Measurements from ENCODE around the gene RTL1. TPM values are rescaled to one million over a fixed set of nuclear protein-coding genes. Genes with fewer than 3 reads are reported as not detected.

RTL1 gene
- total RNA-seq, 1 donor from 2014 or later = not detected

DNA sequence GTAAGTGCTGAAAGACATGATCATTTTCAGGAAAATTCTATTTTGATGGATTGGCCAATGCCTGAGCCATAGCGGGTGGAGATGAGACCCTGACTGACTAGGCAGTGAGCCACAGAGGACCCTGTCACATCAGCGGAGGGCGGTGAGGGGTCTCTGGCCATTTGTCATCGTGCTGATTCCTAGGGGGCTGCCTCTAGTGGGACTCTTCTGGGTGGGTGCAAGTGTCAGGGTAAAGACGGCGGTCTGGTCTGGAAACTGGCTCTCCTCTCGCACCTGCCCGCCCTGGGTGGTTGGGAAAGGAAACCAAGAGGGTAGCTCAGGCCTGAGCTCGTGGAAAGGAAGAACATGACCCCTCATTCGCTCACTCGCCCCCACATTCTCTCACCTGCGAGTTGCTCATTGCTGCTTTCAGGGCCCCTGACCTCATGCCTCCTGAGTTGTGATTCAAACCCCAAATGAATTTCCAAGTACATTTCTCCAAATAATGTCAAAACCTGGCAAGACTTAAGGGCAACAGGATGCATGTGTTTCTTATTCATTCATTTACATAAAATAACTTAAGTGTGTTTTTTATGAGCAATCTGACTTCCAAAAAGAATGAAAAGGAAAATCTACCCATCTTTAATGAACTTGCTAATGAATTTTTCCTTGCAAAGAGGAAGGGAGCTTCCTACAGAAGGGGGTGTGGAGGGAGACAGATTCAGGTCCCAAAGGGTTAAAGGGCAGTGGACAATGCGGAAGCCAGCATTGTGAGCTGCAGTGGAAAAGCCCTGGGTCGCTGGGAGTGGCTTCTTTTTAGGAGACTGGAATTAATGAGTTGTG is 64.8 kb downstream of the RTL1 start:
- no peak for DNase-seq
- Histone ChIP-seq H3K4me1 (no peaks in the 10 kb centered on the region), H3K4me3 (no peak overlapping the region), H3K27ac (replicated peaks) (no peak overlapping the region), H3K27me3 (ENCODE audit: low read depth) (peaks cover 93% of the 10 kb centered on the region), H3K36me3 (no peaks in the 10 kb centered on the region), H3K9me3 (replicated peaks) (no peaks in the 10 kb centered on the region)
- intact Hi-C loops (cut with micrococcal nuclease) = no loop called here
- no peak for TF ChIP-seq CTCF (IDR thresholded peaks at IDR 0.05; ENCODE audit: borderline replicate concordance)

- DNase-seq = peak; percentile 5
- Histone ChIP-seq H3K4me1 (no peaks in the 10 kb centered on the region), H3K4me3 (no peak overlapping the region), H3K36me3 (no peaks in the 10 kb centered on the region), H3K27me3 (ENCODE audit: low read depth) (peaks cover 93% of the 10 kb centered on the region), H3K27ac (replicated peaks) (no peak overlapping the region), H3K9me3 (replicated peaks) (no peaks in the 10 kb centered on the region)
- intact Hi-C loops (cut with micrococcal nuclease) = no loop called here
- TF ChIP-seq CTCF (IDR thresholded peaks at IDR 0.05; ENCODE audit: borderline replicate concordance) = no peak
These were observed 65.6 kb downstream of the RTL1 start for GRCh38 chr14:100837805-100838350.

GRCh38 chr14:100836941-100837804 is 66.3 kb downstream of the RTL1 start:
- Histone ChIP-seq H3K27ac (replicated peaks) (no peak overlapping the region), H3K4me1 (no peaks in the 10 kb centered on the region), H3K9me3 (replicated peaks) (no peaks in the 10 kb centered on the region), H3K36me3 (no peaks in the 10 kb centered on the region), H3K4me3 (no peak overlapping the region), H3K27me3 (ENCODE audit: low read depth) (peaks cover 94% of the 10 kb centered on the region)
- TF ChIP-seq CTCF (IDR thresholded peaks at IDR 0.05; ENCODE audit: borderline replicate concordance) = no peak
- intact Hi-C loops (cut with micrococcal nuclease) = no loop called here
- peak; percentile 10 for DNase-seq

GRCh38 chr14:100836311-100836805 is 67.2 kb downstream of the RTL1 start:
- H3K27me3 ChIP-seq (ENCODE audit: low read depth) = peaks cover 96% of the 10 kb centered on the region
- H3K36me3 ChIP-seq = no peaks in the 10 kb centered on the region
- intact Hi-C loops (cut with micrococcal nuclease) = no loop called here
- H3K4me1 ChIP-seq = no peaks in the 10 kb centered on the region
- no peak for TF ChIP-seq CTCF (IDR thresholded peaks at IDR 0.05; ENCODE audit: borderline replicate concordance)
- H3K9me3 ChIP-seq (replicated peaks) = no peaks in the 10 kb centered on the region
- H3K4me3 ChIP-seq = no peak overlapping the region
- DNase-seq = no peak
- H3K27ac ChIP-seq (replicated peaks) = no peak overlapping the region

- intact Hi-C loops (cut with micrococcal nuclease) = no loop called here
- H3K27ac ChIP-seq (replicated peaks) = no peak overlapping the region
- H3K9me3 ChIP-seq (replicated peaks) = no peaks in the 10 kb centered on the region
- H3K4me1 ChIP-seq = no peaks in the 10 kb centered on the region
- no peak for TF ChIP-seq CTCF (IDR thresholded peaks at IDR 0.05; ENCODE audit: borderline replicate concordance)
- no peak overlapping the region for H3K4me3 ChIP-seq
- DNase-seq = no peak
- H3K27me3 ChIP-seq (ENCODE audit: low read depth) = peaks cover 96% of the 10 kb centered on the region
- H3K36me3 ChIP-seq = no peaks in the 10 kb centered on the region
These were observed 67.8 kb downstream of the RTL1 start for GRCh38 chr14:100835548-100836310.

Measured in left ventricle myocardium inferior (tissue), 1 donor.